Calu3 (cell line): ENCODE results near the gene PDE4B. TPM values are rescaled to one million over a fixed set of nuclear protein-coding genes. Genes with fewer than 3 reads are reported as not detected.

Source experiments
- BruUV-seq: library from RNA; stranded (reverse); fragments of 400-500 nt; replicated peaks from 2 replicates; lab custom pipeline; 2021; lab: Mats Ljungman, UMichigan
- CTCF ChIA-PET: fragments of 300-600 bp; sonication (Branson Sonifier 250); formaldehyde crosslinking; loops from one replicate; lab custom pipeline; 2022; ENCODE audit warnings: antibody characterized with exemption; lab: Charles Lee
- DNase-seq: peaks from one replicate; pipeline ENCODE4 v3.0.0; 2022
- H3K27ac Mint-ChIP-seq: one replicate; pipeline ENCODE4 v1.8.0; 2022; ENCODE audit warnings: mixed read lengths; ENCODE audit not compliant: unreplicated experiment
- H3K27me3 Mint-ChIP-seq: one replicate; pipeline ENCODE4 v1.8.0; 2022; ENCODE audit warnings: mixed read lengths; ENCODE audit not compliant: unreplicated experiment
- H3K36me3 Mint-ChIP-seq: one replicate; pipeline ENCODE4 v1.8.0; 2022; ENCODE audit warnings: mild to moderate bottlenecking, moderate library complexity, mixed read lengths; ENCODE audit not compliant: insufficient read depth, unreplicated experiment
- H3K4me1 Mint-ChIP-seq: one replicate; pipeline ENCODE4 v1.8.0; 2022; ENCODE audit warnings: mild to moderate bottlenecking, low read depth, mixed read lengths; ENCODE audit not compliant: unreplicated experiment
- H3K4me3 Mint-ChIP-seq: one replicate; pipeline ENCODE4 v1.8.0; 2022; ENCODE audit warnings: mild to moderate bottlenecking, low read depth, moderate library complexity, mixed read lengths; ENCODE audit not compliant: unreplicated experiment
- H3K9me3 Mint-ChIP-seq: one replicate; pipeline ENCODE4 v1.8.0; 2022; ENCODE audit warnings: low read depth, mixed read lengths; ENCODE audit not compliant: unreplicated experiment
- intact Hi-C: fragments of 100-400 bp; cut with micrococcal nuclease; formaldehyde crosslinking; loops from one replicate; pipeline ENCODE4 v1.10.0; 2022; ENCODE audit not compliant: unreplicated experiment
- total RNA-seq: library from RNA; stranded (reverse); gene quantifications from 2 replicates; pipeline ENCODE4 v1.2.3, GENCODE V29; 2022
- TF ChIP-seq, protein P1 (sequence below): fragments of 200-600 bp; IDR thresholded peaks from one replicate; pipeline ENCODE4 v1.8.0; 2022; ENCODE audit warnings: antibody characterized with exemption; ENCODE audit not compliant: unreplicated experiment

Gene PDE4B
- total RNA-seq, 1 experiment from 2014 or later, result 2.9 TPM

DNA sequence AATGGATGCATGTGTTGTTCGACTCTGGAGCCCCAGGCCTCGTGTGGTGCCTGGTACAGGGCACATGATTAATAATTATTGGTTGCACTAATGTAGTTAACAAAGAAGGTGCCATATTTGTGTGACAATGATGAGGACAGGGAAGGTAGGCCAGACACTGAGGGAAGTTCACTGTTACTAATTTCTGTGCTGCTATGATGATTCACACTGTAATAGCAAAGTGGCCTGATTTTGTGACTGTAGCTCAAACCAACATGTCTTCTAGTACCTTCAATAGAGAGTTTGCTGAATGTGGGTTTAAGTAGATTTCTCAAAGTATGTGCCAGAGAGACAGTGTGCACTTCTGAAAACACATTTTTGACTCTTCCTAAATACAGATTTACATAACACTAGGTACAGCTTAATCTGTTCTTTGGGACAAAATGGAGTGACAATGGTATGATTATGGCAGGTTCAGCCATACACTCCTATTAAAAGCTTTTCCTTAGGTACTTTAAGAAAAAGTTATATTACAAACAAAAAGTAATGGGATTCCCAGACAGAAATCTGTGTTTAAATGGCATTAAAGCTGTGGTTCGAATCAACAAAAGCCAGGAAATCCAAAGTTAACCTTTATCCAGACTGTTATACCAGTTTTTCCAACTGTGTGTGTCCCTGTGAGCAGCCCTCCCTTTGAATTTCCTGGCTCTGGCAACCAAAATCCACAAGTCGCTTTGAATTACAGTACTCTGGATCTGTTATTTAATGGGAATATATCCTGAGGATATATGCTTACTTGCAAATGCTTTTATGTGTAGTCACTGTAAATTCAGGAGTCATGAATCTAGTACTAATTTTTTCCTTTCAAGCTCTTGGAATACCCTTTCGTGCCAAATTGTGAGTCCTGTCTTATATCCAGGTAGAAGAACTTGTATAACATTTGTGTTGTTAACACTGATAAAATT is 464.2 kb downstream of the PDE4B start:
- BruUV-seq, result no TSS peak
- peaks cover 11% of the 10 kb centered on the region for H3K4me1 Mint-ChIP-seq
- no peak for DNase-seq

DNA sequence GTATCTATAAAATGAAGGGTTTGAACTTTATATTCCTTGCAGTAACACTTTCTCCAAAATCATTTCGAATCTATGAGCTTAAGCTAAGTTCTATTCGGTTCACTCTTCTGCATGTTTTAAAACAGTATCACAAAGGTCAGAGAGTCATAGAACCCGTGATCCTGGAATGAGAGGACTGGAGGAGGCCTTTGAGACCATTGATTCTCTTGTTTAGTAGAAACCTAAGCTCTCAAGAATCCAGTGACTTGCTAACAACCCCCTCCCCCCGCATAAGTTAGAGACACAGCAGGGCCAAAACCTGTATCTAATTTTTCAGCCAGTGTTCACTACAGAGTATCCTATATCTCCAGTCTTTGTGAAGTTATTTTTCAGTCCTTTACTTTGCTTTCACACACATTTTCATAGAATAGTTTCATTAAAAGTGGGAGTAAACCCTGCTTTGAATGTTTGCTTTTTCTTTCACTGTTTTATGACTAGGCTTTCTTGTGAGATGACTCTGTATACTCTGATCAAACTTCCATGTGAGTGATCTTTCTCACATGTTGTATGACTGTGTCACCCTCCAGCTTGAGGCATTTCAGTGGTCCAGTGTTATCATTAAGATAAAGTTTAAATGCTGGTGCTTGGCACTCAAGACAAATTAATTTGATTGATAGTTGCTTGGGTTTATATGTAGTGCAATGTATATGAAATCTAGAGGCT is 465.9 kb downstream of the PDE4B start:
- Mint-ChIP-seq H3K4me1 (peaks cover 20% of the 10 kb centered on the region), H3K4me3 (no peak overlapping the region), H3K36me3 (no peaks in the 10 kb centered on the region), H3K27ac (no peak overlapping the region), H3K27me3 (no peaks in the 10 kb centered on the region), H3K9me3 (no peaks in the 10 kb centered on the region)
- CTCF ChIA-PET, result interaction anchor here (0.6 kb wide), 1 partner anchor 303 kb away, joined by 3 read pairs; no protein-coding TSS in a partner anchor
- BruUV-seq, result no TSS peak
- intact Hi-C loops, result no loop called here
- DNase-seq, result no peak
- TF ChIP-seq, protein P1, sequence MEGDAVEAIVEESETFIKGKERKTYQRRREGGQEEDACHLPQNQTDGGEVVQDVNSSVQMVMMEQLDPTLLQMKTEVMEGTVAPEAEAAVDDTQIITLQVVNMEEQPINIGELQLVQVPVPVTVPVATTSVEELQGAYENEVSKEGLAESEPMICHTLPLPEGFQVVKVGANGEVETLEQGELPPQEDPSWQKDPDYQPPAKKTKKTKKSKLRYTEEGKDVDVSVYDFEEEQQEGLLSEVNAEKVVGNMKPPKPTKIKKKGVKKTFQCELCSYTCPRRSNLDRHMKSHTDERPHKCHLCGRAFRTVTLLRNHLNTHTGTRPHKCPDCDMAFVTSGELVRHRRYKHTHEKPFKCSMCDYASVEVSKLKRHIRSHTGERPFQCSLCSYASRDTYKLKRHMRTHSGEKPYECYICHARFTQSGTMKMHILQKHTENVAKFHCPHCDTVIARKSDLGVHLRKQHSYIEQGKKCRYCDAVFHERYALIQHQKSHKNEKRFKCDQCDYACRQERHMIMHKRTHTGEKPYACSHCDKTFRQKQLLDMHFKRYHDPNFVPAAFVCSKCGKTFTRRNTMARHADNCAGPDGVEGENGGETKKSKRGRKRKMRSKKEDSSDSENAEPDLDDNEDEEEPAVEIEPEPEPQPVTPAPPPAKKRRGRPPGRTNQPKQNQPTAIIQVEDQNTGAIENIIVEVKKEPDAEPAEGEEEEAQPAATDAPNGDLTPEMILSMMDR, result no peak

More for the DNA sequence above, 464.2 kb downstream of the PDE4B start:
- intact Hi-C loops, result no loop called here
- Mint-ChIP-seq H3K9me3 (no peaks in the 10 kb centered on the region), H3K36me3 (no peaks in the 10 kb centered on the region), H3K27me3 (no peaks in the 10 kb centered on the region), H3K4me3 (no peak overlapping the region), H3K27ac (no peak overlapping the region)
- TF ChIP-seq, protein P1, result no peak
- CTCF ChIA-PET, result no interaction called here

DNA sequence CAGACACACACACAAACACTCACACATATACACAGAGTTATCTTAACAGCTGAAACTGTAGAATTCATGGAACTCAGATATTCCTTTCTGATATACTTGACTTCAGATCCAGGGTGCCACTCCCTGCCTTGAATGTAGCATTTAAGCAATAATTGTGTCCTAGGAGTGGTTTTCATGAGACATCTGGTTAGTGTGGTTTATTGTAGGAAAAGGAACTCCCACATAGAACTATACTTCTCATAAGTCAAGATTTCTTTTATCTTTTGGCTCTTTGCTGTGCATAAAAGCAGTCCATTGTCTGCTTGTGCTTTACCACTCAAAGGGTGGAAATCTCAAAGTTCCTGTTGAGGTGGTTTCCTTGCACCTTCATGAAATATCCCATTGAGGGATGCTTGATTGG is 468.7 kb downstream of the PDE4B start:
- no TSS peak for BruUV-seq
- H3K27ac Mint-ChIP-seq, result no peak overlapping the region

More for the DNA sequence above, 468.7 kb downstream of the PDE4B start:
- no peak overlapping the region for H3K4me3 Mint-ChIP-seq
- no peak for DNase-seq
- no peaks in the 10 kb centered on the region for H3K36me3 Mint-ChIP-seq
- no peaks in the 10 kb centered on the region for H3K27me3 Mint-ChIP-seq
- TF ChIP-seq, protein P1, result no peak
- peaks cover 9% of the 10 kb centered on the region for H3K4me1 Mint-ChIP-seq
- CTCF ChIA-PET, result interaction anchor here (0.5 kb wide), 1 partner anchor 97 kb away, joined by 4 read pairs; no protein-coding TSS in a partner anchor
- intact Hi-C loops, result no loop called here
- no peaks in the 10 kb centered on the region for H3K9me3 Mint-ChIP-seq
